ENCODE data around the gene SEMG2. TPM values are rescaled to one million over a fixed set of nuclear protein-coding genes. Genes with fewer than 3 reads are reported as not detected.

The SEMG2 gene
- total RNA-seq, 2 donors from 2014 or later = not detected

- DNase-seq = no peak
- ATAC-seq = no peak
- intact Hi-C loops (cut with DNase I) = no loop called here
These were observed 47.9 kb downstream of the SEMG2 start for GRCh38 chr20:45269056-45269455.

- ATAC-seq = no peak
- intact Hi-C loops (cut with DNase I) = loop anchor here in 1 of 2 donors (10.0 kb wide), 1 partner anchor 135 kb away; no protein-coding TSS in a partner anchor
- DNase-seq = no peak
These were observed 48.6 kb downstream of the SEMG2 start for GRCh38 chr20:45269754-45270270.

Other genes starting within 250 kb of the SEMG2 start
- under 1 TPM; 0.21 TPM for gene KCNS1, start 120.2 kb upstream of the SEMG2 start, total RNA-seq
- not detected for gene WFDC5, start 106.2 kb upstream of the SEMG2 start, total RNA-seq
- gene WFDC12, start 96.9 kb upstream of the SEMG2 start, total RNA-seq = not detected
- 1 to 10 TPM in 1 of 2 donors, not detected in 1; 1.4 TPM for gene PI3, start 46.5 kb upstream of the SEMG2 start, total RNA-seq
- gene SEMG1, start 14.3 kb upstream of the SEMG2 start, total RNA-seq = not detected
- 10 to 100 TPM; 44.2 to 86.7 TPM for gene SLPI, start 33.2 kb downstream of the SEMG2 start, total RNA-seq
- not detected for gene RBPJL, start 85.5 kb downstream of the SEMG2 start, total RNA-seq
- not detected for gene MATN4, start 86.9 kb downstream of the SEMG2 start, total RNA-seq
- 100 to 1,000 TPM in 1 of 2 donors, 10 to 100 TPM in 1; 51.4 to 152 TPM for gene SDC4, start 127.1 kb downstream of the SEMG2 start, total RNA-seq
- 10 to 100 TPM; 23.4 to 24.1 TPM for gene SYS1, start 141.8 kb downstream of the SEMG2 start, total RNA-seq
- gene TP53TG5, start 157.0 kb downstream of the SEMG2 start, total RNA-seq = 1 to 10 TPM in 1 of 2 donors, under 1 TPM in 1; 0.68 to 2.0 TPM
- 100 to 1,000 TPM; 177 to 200 TPM for gene DBNDD2, start 186.9 kb downstream of the SEMG2 start, total RNA-seq
- gene PIGT, start 194.8 kb downstream of the SEMG2 start, total RNA-seq = 100 to 1,000 TPM; 104 to 129 TPM
- 1 to 10 TPM in 1 of 2 donors, under 1 TPM in 1; 0.52 to 6.9 TPM for gene WFDC2, start 248.4 kb downstream of the SEMG2 start, total RNA-seq